ENCODE measurements around the gene TRIO.

DNA sequence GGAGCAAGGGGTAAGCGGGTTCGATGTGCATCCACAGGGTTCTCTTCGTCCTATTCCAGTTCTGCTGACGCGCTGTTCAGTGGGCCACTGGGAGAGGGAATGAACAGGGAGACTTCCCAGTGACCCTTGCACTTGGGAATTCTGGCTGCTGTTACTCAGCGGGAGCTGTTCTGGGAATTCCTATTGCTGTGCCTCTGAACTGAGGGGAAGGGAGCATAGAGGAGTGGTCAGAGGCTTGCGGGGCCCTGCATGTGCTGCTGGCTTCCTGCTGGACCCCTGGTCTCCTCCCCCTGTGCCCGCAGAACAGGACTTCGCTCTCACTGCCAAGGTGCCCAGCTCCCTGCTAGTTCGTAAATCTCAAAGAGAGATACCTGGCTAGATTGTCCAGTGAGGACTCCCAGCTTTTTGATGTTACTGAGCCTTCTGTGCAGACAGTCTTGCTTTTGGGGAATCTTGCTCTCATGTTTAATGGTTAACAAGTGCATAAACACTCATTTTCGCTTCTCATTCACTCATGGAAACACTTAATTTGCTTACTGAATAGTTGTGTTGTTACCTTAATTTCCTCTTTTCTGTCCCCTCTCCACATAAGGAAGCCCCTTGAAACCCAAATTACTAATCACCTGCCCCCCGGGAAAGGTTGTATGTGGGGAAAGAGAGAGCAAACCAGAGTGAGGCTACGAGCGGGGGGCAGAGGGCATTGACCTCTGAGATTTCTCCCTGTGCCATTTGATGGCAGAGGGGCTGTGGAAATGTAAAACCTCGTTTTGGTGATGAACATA lies 5.9 kb downstream of the TRIO start:
- TF ChIP-seq CEBPB (IDR thresholded peaks at IDR 0.05; ENCODE audit: borderline replicate concordance in 1 of 2, low read depth in 2 of 2, low read length in 2 of 2) (no peak), POLR2A (IDR thresholded peaks at IDR 0.05; ENCODE audit: low read depth, low read length) (no peak), RFX5 (IDR thresholded peaks at IDR 0.05; ENCODE audit: low read depth, low read length) (no peak), NR2C2 (IDR thresholded peaks at IDR 0.05; ENCODE audit: borderline replicate concordance, control insufficient read depth, insufficient read length, low read depth) (no peak), EP300 (IDR thresholded peaks at IDR 0.05; ENCODE audit: borderline replicate concordance in 1 of 2, control insufficient read depth in 1 of 2, low read depth in 2 of 2, low read length in 2 of 2) (peak in 1 of 2 experiments; percentile 28; a peak in 1 of 4 replicates)
